HG02840 (cell line): ENCODE measurements around the gene DHX38.

Experiments
- ATAC-seq: cut with Tn5 transposase; IDR thresholded peaks from one replicate; pipeline ENCODE4 v1.9.1; 2021; ENCODE audit warnings: mild to moderate bottlenecking, moderate library complexity, moderate number of reproducible peaks; ENCODE audit not compliant: unreplicated experiment, low FRiP score

The DHX38 gene

GRCh38 chr16:72083778-72084404 is 9.8 kb upstream of the DHX38 start:
- ATAC-seq: no peak

GRCh38 chr16:72084445-72084844 is 9.2 kb upstream of the DHX38 start:
- no peak for ATAC-seq

- ATAC-seq: no peak
Observed at GRCh38 chr16:72085002-72085401, 8.6 kb upstream of the DHX38 start.

GRCh38 chr16:72091217-72091616 is 2.4 kb upstream of the DHX38 start:
- no peak for ATAC-seq

GRCh38 chr16:72092832-72093447 is 707 bp upstream of the DHX38 start:
- ATAC-seq: no peak

GRCh38 chr16:72094266-72094610 is 591 bp downstream of the DHX38 start:
- ATAC-seq: no peak

GRCh38 chr16:72098936-72099335 is 5.3 kb downstream of the DHX38 start:
- ATAC-seq: no peak

GRCh38 chr16:72099377-72099818 is 5.8 kb downstream of the DHX38 start:
- ATAC-seq: peak; percentile 75

- ATAC-seq: no peak
Observed at GRCh38 chr16:72101195-72101594, 7.5 kb downstream of the DHX38 start.

- ATAC-seq: no peak
Observed at GRCh38 chr16:72104905-72105304, 11.3 kb downstream of the DHX38 start.

- ATAC-seq: no peak
Observed at GRCh38 chr16:72105978-72106377, 12.3 kb downstream of the DHX38 start.

GRCh38 chr16:72107371-72107770 is 13.7 kb downstream of the DHX38 start:
- no peak for ATAC-seq

- no peak for ATAC-seq
Observed at GRCh38 chr16:72108353-72109102, 14.9 kb downstream of the DHX38 start.

- no peak for ATAC-seq
Observed at GRCh38 chr16:72109300-72109699, 15.7 kb downstream of the DHX38 start.

GRCh38 chr16:72109966-72110530 is 16.4 kb downstream of the DHX38 start:
- no peak for ATAC-seq

GRCh38 chr16:72110662-72111615 is 17.3 kb downstream of the DHX38 start:
- no peak for ATAC-seq

- ATAC-seq: no peak
Observed at GRCh38 chr16:72111657-72112451, 18.2 kb downstream of the DHX38 start.

- ATAC-seq: no peak
Observed at GRCh38 chr16:72112452-72112792, 18.8 kb downstream of the DHX38 start.

- ATAC-seq: no peak
Observed at GRCh38 chr16:72112906-72113615, 19.4 kb downstream of the DHX38 start.
